ENCODE results near the gene DPPA4.
A peak's percentile ranks its signal among the peaks of the same experiment; 100 is the strongest.

The DPPA4 gene

DNA sequence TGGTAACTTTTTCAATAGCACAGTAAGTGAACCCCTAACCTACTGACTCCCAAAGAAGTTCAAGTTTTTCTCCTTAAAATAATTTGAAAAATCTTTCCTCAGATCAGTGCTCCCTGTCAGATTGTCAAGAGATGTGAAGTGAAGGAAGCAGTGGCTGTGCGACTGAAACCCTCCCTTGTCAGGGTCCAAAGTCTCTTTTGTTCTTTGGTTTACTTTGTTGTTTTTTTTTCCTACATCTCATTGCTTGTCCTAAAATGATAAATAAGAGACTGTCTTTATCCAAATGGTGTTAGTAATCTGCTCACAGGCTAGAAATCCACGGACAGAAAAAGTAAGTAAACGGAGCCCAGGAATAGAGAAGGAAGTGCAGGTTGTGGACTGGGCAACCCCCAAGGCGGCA lies 976 bp upstream of the DPPA4 start:
- no peak for DNase-seq (ENCODE audit: low read depth, low spot score)

DNA sequence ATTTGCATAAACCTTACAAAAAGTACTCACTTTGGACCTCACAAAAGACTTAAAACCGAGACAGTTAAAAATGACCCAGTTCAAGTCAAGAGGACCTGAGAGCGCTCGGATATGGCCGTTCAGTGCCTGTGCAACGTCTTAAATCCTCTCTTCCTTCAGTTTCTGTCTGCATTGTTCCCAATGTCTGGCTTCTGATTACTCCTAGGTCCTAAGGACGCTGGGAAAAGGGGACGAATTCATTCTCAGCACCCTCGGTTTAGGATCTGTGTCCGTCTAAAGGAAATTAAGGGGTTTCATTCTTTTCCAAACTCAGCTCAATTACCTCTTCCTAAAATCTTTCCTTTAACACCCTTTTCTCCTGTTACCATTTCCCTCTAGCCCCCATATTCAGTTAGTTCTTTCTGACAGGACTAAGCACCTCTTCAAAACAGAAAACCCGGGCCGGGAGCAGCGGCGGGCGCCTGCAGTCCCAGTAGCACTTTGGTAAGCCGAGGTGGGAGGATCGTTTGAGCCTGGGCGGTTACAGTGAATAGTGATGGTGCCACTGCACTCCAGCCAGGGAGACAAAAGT lies 970 bp downstream of the DPPA4 start:
- DNase-seq (ENCODE audit: low read depth, low spot score) = peak; percentile 77

DNA sequence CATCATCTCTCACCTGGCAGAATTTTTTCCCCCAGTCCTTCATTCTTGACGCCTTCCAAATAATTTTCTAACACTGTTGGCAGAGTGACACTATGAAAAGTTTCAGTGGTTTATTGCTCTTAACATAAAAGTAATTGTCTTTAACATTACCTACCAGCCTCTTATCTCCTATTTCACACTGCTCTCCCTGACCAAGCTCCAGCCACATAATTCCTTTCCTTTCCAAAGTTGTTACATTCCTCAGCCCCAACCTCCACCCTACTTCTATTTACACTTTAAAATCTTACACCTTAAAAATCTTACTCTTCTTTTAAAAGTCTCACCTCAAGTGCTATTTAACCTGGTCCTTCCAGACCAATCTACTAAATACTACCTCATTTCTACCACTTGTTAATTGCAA lies 2.8 kb downstream of the DPPA4 start:
- no peak for DNase-seq (ENCODE audit: low read depth, low spot score)

DNA sequence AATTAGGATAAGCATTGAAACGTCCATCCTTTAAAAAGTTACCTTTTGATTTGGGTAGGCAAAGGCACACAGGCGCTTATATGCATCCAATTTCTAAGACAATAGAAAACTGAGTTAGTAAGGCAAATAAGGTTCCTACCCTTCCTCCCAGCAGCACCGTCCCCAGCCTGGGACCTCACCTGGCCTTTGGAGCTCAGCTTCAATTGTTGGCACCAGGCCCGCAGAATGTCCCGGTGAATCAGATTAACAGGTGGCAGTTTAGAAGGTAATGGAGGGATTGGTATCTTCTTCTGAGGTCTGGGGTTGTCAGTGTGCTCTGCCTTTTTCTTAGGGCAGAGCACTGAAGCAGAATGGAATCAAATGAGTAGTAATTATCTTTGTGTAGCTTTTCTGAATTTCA lies 5.7 kb downstream of the DPPA4 start:
- no peak for DNase-seq (ENCODE audit: low read depth, low spot score)

DNA sequence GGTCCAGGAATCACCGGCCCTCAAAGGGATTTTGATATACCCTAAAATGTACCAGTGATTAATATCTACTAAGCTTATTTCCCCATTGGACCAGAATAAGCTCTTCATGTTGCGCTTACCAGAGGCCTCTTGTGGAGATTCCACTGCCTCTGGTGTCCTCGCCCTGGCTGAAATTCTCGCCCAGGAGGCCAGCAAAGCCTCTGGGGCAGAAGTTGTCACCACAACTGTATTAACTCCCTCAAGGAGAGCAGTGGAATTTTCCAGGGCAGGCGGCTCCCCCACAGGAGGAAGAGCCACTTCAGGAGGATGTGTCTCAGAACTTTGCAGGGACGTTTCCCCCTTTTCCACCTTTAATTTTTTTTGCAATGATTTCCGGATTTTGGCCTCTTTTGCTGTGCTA lies 6.9 kb downstream of the DPPA4 start:
- peak; percentile 62 for DNase-seq (ENCODE audit: low read depth, low spot score)

DNA sequence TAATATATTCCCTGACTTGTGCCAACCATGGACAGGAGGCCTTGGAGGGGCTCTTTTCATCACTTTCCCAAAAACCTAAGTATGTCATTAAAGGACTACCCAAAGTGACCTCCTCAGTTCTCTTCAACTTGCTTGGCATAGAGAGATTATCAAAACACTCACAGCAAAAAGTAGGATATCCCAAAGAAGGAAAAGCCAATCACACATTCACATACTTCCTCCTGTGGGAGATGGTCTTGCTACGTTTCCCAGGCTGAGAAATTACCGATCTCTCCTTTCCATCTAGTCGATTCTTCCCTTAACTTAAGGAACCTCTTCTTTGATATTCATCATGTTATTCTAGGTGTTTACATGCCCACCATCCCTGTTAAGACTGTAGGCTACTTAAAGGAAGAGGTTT lies 9.1 kb downstream of the DPPA4 start:
- no peak for DNase-seq (ENCODE audit: low read depth, low spot score)

DNA sequence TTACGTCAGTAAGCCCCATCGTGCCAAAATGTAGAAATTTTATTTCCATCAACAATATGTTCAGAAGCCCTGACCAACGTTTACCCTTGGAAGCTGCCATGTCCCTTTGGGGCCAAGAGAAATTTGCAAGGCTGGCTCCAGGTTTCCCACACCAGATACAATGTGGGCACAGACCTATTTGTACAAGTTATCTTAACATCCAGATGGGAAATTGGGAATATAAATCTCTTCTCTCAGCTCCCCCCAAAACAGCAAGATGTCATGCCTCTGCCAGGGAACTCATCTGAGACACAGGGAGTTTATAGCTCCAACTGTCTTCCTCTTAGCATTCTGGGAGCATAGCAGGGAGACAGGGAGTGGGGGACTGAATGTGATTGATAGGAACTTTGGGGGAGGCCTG lies 11.7 kb downstream of the DPPA4 start:
- DNase-seq (ENCODE audit: low read depth, low spot score) = no peak

DNA sequence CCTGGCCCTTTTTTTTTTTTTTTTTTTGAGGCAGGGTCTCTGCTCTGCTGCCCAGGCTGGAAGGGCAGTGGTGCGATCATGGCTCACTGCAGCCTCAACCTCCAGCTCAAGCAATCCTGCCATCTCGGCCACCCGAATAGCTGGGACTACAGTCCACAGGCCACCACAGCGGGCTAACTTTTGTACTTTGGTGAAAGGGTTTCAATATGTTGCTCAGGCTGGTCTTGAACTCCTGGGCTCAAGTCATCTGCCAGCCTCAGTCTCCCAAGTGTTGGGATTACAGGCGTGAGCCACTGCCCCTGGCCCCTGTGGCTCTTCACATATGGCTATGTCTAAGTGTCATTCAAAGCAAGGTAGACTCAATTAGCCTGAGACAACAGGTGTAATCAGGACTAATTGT lies 12.2 kb downstream of the DPPA4 start:
- DNase-seq (ENCODE audit: low read depth, low spot score) = no peak

DNA sequence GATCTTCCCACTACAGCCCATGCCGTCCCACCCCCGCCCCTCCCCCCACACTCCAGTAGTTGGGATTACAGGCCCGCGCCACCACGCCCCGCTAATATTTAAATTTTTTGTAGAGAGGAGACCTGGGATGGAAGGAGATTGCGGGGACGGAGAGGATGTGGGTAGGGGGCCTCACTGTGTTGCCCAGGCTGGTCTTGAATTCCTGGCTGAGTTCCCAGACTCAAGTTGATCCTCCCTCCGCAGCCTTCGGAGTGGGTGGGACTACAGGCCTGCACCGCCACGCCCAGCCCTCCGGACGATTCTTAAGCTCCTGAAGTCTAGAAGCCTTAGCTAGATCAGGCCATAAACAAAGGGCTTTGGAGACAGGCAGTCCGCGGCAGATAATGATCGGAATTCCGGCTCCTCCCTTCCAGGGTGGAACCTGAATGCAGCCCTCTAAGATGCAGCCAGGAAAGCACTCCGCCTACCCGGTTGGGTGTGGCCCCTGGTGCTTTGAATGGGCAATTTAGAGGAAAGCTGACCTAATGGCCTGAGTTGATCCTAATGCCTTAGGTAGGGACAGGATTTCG lies 21.1 kb downstream of the DPPA4 start, which contains the start of gene DPPA2:
Gene DPPA2, minus strand, starts transcription at position 356 of the 569 bp plus-strand sequence. CDS start 1,975 bp downstream, outside the sequence.
- DNase-seq (ENCODE audit: low read depth, low spot score) = peak; percentile 100

DNA sequence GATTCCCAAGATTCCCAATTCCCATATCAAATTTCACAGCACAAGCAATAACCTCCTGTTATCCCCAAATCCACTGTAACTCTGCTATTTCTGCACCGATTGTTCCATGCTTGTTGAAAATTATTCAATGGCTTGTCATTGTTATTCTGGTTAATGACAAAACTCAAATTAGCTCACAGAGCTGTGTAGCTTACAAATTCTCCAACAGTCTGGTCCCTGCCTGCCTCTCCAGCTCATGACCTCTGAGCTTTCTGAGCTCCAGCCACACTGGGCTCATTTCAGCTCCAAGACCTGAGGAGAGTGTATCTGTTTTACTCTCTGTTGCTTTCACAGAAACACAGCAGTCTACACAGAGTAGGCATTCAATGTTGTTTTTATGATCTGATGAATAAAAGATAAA lies 24.3 kb downstream of the DPPA4 start:
- DNase-seq (ENCODE audit: low read depth, low spot score) = no peak

DNA sequence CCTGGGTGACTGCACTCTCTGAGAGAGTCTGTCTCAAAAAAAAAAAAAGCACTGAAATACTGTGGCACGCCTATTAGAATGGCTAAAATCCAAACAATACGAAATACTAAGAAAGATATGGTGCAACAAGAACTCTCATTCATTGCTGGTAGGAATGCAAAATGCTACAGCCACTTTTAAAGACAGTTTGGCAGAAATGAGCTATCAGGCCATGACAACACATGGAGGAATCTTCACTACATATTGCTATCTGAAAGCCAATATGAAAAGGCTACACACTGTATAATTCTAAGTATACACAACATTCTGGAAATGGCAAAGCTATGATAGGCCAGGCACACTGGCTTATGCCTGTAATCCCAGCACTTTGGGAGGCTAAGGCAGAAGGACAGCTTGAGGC lies 39.9 kb downstream of the DPPA4 start:
- no peak for DNase-seq (ENCODE audit: low read depth, low spot score)

DNA sequence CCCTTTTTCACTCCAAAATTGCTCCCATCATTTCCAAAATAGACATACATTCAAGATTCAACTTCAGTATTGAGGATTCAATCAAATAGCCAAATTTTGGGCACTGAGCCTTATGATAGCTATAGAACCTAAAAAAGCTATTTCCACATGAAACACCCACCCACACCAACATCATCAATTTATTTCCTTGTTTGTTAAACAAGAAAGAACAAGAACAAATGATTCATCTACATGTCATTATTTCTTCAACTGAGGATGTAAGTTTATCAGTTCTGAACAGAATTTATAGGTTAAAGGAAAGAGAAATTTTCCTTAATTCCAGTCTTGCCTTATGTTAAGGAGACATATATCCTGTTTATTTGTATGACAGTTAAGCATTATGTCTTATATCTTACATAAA lies 53.3 kb downstream of the DPPA4 start:
- no peak for DNase-seq (ENCODE audit: low read depth, low spot score)

DNA sequence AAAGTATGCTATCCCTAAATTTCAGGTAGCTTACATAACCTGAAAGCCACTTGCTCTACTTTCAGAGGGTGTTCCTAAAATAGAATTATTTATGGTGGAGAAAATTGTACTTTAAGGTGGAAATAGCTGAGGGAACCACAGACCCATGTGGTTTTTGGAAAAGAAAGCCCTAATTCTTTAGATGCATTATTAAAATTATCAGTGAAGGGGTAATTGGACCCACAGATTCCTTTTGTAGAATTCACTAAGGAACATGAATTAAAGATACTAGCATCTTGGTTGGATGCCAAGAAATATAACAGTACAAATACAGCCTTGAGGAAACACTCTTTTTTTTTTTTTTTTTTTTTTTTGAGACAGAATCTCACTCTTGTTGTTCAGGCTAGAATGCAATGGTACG lies 58.8 kb downstream of the DPPA4 start:
- no peak for DNase-seq (ENCODE audit: low read depth, low spot score)

DNA sequence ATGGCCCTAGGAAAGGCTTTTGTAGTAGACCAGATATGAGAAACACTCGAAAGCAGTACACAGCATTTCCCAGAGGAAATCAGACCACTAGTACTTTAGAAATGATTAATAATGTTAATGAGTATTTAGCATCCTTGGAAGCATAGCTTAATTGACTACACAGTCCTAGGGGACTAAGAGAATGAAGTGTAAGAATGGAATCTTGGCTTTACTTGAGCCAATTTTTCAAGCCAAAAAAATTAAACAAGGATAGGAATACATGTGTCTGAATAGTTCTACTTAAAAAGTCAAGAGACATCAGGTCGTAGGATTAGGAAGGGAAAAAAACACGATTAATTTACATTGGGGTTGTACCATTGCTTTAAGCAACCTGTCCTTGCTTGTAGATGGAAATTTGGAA lies 59.2 kb downstream of the DPPA4 start:
- no peak for DNase-seq (ENCODE audit: low read depth, low spot score)
